Smooth muscle cell (in vitro differentiated cells): Measurements from ENCODE around the gene PF4V1. TPM values are rescaled to one million over a fixed set of nuclear protein-coding genes. Genes with fewer than 3 reads are reported as not detected.

Experiments used
- DNase-seq: peaks from one replicate; lab custom pipeline; 2025; ENCODE audit not compliant: unreplicated experiment; lab: John Stamatoyannopoulos, UW
- H2AFZ ChIP-seq: fragments of 200-600 bp; sonication (generic); 2 replicates; pipeline ENCODE4 v1.6.0; 2016; ENCODE audit warnings: antibody characterized with exemption, low read depth, mild to moderate bottlenecking
- H3F3A ChIP-seq: fragments of 200-600 bp; sonication (generic); 2 replicates; pipeline ENCODE4 v1.6.0; 2017; ENCODE audit warnings: antibody characterized with exemption, low read depth
- H3K27ac ChIP-seq: fragments of 200-600 bp; sonication (generic); 2 replicates; pipeline ENCODE4 v1.5.1; 2016; ENCODE audit warnings: low read depth, mild to moderate bottlenecking
- H3K27me3 ChIP-seq: fragments of 200-600 bp; sonication (generic); 2 replicates; pipeline ENCODE4 v1.6.1; 2016; ENCODE audit warnings: low read depth, mild to moderate bottlenecking
- H3K36me3 ChIP-seq: fragments of 200-600 bp; sonication (generic); 2 replicates; pipeline ENCODE4 v1.5.1; 2016; ENCODE audit warnings: low read depth
- H3K4me1 ChIP-seq: fragments of 200-600 bp; sonication (generic); 2 replicates; pipeline ENCODE4 v1.5.1; 2016; ENCODE audit warnings: low read depth
- H3K4me2 ChIP-seq: fragments of 200-600 bp; sonication (generic); 2 replicates; pipeline ENCODE4 v1.6.0; 2016; ENCODE audit warnings: mild to moderate bottlenecking
- H3K4me3 ChIP-seq: fragments of 200-600 bp; sonication (generic); 2 replicates; pipeline ENCODE4 v1.5.1; 2016; ENCODE audit warnings: mild to moderate bottlenecking
- H3K79me2 ChIP-seq: fragments of 200-600 bp; sonication (generic); 2 replicates; pipeline ENCODE4 v1.6.0; 2016; ENCODE audit warnings: low read depth, mild to moderate bottlenecking
- H3K9ac ChIP-seq: fragments of 200-600 bp; sonication (generic); 2 replicates; pipeline ENCODE4 v1.6.0; 2016; ENCODE audit warnings: low read depth
- H3K9me3 ChIP-seq: fragments of 200-600 bp; sonication (generic); replicated peaks from 2 replicates; pipeline ENCODE4 v1.5.1; 2016; ENCODE audit warnings: low read depth
- H4K20me1 ChIP-seq: fragments of 200-600 bp; sonication (generic); 2 replicates; pipeline ENCODE4 v1.6.0; 2016; ENCODE audit warnings: low read depth
- WGBS: methylation state at CpG from one replicate; pipeline ENCODE4 v1.1.7; 2016; ENCODE audit warnings: low lambda C conversion rate; 5-methylcytosine and 5-hydroxymethylcytosine counted together
- polyA plus RNA-seq: library from polyadenylated mRNA; unstranded; fragments of >200 nt; fragmentation: Nextera tagmentation; extraction: Ambion mirVana; gene quantifications from 2 replicates; pipeline ENCODE4 v1.2.1, GENCODE V29; 2016
- total RNA-seq: library from RNA; depleted of rRNA; stranded (reverse); fragments of >200 nt; gene quantifications from 2 replicates; pipeline ENCODE4 v1.2.3, GENCODE V29; 2014
- TF ChIP-seq, protein P1 (sequence below): fragments of 200-600 bp; sonication (generic); IDR thresholded peaks from 2 replicates; pipeline ENCODE4 v1.5.1; 2017; ENCODE audit warnings: borderline replicate concordance, mild to moderate bottlenecking, antibody characterized with exemption; ENCODE audit not compliant: insufficient read depth, poor library complexity, severe bottlenecking

Gene PF4V1
- total and polyA plus RNA-seq, 2 experiments from 2014 or later, result 0.35 TPM; not detected in 1

DNA sequence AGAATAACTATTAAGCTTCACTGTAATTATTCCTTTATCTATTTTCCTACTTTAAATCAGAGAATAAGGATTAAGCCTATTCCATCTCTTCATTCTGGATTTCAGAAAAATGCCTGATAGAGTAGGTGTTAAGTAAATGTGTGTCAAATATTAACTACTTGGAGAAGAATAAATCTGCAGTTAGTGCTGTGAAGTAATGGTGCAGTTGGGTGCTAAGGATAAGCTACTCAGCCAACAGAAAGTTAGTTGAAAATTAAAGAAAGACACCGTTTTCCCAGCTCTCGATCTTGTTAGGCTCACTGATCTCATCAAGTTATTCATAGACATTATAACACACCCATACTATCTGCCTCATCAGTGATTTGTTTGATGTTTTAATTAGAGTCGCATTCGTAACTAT lies 7.1 kb downstream of the PF4V1 start:
- TF ChIP-seq, protein P1, sequence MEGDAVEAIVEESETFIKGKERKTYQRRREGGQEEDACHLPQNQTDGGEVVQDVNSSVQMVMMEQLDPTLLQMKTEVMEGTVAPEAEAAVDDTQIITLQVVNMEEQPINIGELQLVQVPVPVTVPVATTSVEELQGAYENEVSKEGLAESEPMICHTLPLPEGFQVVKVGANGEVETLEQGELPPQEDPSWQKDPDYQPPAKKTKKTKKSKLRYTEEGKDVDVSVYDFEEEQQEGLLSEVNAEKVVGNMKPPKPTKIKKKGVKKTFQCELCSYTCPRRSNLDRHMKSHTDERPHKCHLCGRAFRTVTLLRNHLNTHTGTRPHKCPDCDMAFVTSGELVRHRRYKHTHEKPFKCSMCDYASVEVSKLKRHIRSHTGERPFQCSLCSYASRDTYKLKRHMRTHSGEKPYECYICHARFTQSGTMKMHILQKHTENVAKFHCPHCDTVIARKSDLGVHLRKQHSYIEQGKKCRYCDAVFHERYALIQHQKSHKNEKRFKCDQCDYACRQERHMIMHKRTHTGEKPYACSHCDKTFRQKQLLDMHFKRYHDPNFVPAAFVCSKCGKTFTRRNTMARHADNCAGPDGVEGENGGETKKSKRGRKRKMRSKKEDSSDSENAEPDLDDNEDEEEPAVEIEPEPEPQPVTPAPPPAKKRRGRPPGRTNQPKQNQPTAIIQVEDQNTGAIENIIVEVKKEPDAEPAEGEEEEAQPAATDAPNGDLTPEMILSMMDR, result no peak
- Histone ChIP-seq H3K36me3 (no peaks in the 10 kb centered on the region), H3K4me1 (no peaks in the 10 kb centered on the region), H3K4me2 (peak overlapping the region; percentile 42), H4K20me1 (no peaks in the 10 kb centered on the region), H3K4me3 (no peak overlapping the region), H3K79me2 (no peaks in the 10 kb centered on the region), H3K27ac (peak overlapping the region; percentile 81), H2AFZ (no peak overlapping the region), H3F3A (peaks cover 14% of the 10 kb centered on the region), H3K9ac (no peak overlapping the region), H3K27me3 (no peaks in the 10 kb centered on the region), H3K9me3 (no peaks in the 10 kb centered on the region)
- no peak for DNase-seq
- 39% methylated on average over 4 of the region's 4 CpGs for WGBS

DNA sequence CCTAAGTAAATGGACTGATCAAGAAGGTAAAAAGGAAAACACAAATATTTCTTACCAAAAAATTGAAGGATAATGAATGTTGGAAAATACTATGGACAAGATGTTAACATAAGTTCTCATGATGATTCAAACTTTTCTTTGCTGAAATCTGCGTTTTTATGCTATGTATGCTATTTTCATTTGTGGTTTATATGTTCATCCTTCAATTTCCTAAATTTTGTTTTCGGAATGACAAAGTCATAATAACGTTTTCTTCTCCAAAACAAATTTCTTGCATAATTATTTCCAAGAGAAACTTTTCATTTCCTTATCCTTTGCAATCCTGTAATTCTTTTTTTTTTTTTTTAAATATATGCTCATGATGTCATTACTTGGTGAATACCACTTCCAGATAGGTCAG lies 7.8 kb downstream of the PF4V1 start:
- no peaks in the 10 kb centered on the region for H3K4me1 ChIP-seq
- no peak overlapping the region for H2AFZ ChIP-seq

DNA sequence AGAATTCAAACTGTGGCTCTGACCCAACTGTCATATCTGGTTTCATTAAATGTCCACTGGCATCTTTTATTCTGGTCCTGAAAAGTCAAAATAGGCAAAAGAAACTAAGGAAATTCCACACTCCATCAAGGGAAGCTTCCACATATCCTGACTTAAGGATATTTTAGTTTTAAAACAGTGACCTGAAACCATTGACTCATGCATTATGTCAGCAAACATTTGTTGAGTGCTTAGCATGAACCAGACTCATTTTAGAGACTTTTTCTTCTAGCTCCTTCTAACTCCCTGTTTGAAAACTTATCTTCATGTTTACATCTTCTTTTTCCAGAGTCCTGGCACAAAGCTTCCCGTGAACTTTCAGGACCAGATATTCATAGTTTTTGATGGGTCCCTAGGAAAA lies 9.2 kb downstream of the PF4V1 start:
- WGBS, result 13% methylated on average over 1 of the region's 1 CpG
- no peak overlapping the region for H3K9ac ChIP-seq
- H3K36me3 ChIP-seq, result no peaks in the 10 kb centered on the region
- no peak overlapping the region for H3K4me3 ChIP-seq
- TF ChIP-seq, protein P1, result no peak
- no peak overlapping the region for H2AFZ ChIP-seq
- no peaks in the 10 kb centered on the region for H4K20me1 ChIP-seq
- H3F3A ChIP-seq, result peaks cover 14% of the 10 kb centered on the region
- peak overlapping the region; percentile 30 for H3K27ac ChIP-seq
- DNase-seq, result no peak
- H3K27me3 ChIP-seq, result peaks cover 6% of the 10 kb centered on the region
- H3K4me1 ChIP-seq, result no peaks in the 10 kb centered on the region
- H3K4me2 ChIP-seq, result peak overlapping the region; percentile 53
- no peaks in the 10 kb centered on the region for H3K9me3 ChIP-seq
- no peaks in the 10 kb centered on the region for H3K79me2 ChIP-seq

More for the DNA sequence above, 7.8 kb downstream of the PF4V1 start:
- H3K9ac ChIP-seq, result no peak overlapping the region
- TF ChIP-seq, protein P1, result no peak
- no peak for DNase-seq
- no peaks in the 10 kb centered on the region for H3K27me3 ChIP-seq
- peak overlapping the region; percentile 81 for H3K27ac ChIP-seq
- H3K79me2 ChIP-seq, result no peaks in the 10 kb centered on the region
- H3K4me3 ChIP-seq, result no peak overlapping the region
- peaks cover 14% of the 10 kb centered on the region for H3F3A ChIP-seq
- H3K36me3 ChIP-seq, result no peaks in the 10 kb centered on the region
- no peaks in the 10 kb centered on the region for H3K9me3 ChIP-seq
- 78% methylated on average over 3 of the region's 3 CpGs for WGBS
- no peaks in the 10 kb centered on the region for H4K20me1 ChIP-seq
- H3K4me2 ChIP-seq, result peak overlapping the region; percentile 42

DNA sequence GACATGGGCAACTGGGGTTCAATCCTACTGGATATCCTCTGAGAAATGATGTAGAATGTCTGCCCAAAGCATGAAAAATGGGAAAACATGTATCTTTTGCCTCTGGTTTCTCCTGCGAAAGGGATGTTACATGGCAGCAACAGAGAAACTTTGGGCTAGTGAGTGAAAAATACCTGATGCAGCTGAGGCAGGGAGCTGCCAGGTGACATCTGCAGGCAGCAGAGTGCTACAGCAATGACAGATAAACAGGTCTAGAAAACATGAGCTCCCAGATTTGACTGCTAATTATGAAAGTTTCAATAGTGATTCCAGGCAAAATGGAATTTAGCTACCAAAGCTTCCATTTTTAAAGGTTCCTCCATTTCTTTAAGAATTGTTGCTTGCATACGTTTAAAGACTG lies 11.3 kb downstream of the PF4V1 start:
- TF ChIP-seq, protein P1, result peak; percentile 23
- Histone ChIP-seq H3K36me3 (no peaks in the 10 kb centered on the region), H3K9ac (no peak overlapping the region), H3K27me3 (peaks cover 6% of the 10 kb centered on the region), H2AFZ (no peak overlapping the region), H3K9me3 (no peaks in the 10 kb centered on the region), H3K4me3 (no peak overlapping the region), H3K79me2 (no peaks in the 10 kb centered on the region), H3K4me1 (peaks cover 8% of the 10 kb centered on the region), H4K20me1 (no peaks in the 10 kb centered on the region), H3K27ac (no peak overlapping the region), H3F3A (peaks cover 9% of the 10 kb centered on the region), H3K4me2 (no peak overlapping the region)
- WGBS, result 69% methylated on average over 2 of the region's 2 CpGs
- no peak for DNase-seq
